GM13977 (cell line): ENCODE results near the gene B4GALT6.

Experiments
- DNase-seq: peaks from one replicate; pipeline ENCODE4 v3.0.0; 2012; ENCODE audit warnings: low spot score
- in situ Hi-C: fragments of 300-500 bp; cut with MboI; formaldehyde crosslinking; loops from one replicate; pipeline ENCODE4 v1.12.0; 2022; ENCODE audit warnings: low sequenced_read_pairs, low pct_unique_long_range_greater_than_20kb, mixed read lengths, inconsistent platforms; ENCODE audit not compliant: unreplicated experiment
- TF ChIP-seq, protein P1 (sequence below): IDR thresholded peaks from 2 replicates; pipeline ENCODE4 v1.5.1; 2012; ENCODE audit warnings: mild to moderate bottlenecking, control low read depth; ENCODE audit not compliant: insufficient read depth; ENCODE audit errors: extremely low read depth, missing control alignments

The B4GALT6 gene

DNA sequence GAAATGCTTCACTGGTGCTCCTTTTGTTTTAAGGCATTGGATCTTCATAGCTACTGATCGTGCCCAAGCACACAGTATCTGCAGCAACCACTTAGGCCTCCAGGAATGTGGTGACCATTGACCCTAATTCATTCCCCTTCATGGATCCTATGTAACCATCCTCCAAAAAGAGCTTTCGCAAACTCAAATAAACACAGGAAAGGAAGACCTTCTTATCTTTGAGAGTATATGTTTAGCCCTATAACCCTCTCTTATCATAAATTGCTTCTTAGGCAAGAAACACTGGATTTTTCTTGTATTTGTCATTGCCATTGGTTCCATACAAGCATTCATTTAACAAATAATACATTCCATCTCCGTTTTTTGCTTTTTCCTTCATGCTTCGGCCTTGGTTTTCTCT, 96.9 kb downstream of the B4GALT6 start:
- DNase-seq = no peak
- TF ChIP-seq, protein P1, sequence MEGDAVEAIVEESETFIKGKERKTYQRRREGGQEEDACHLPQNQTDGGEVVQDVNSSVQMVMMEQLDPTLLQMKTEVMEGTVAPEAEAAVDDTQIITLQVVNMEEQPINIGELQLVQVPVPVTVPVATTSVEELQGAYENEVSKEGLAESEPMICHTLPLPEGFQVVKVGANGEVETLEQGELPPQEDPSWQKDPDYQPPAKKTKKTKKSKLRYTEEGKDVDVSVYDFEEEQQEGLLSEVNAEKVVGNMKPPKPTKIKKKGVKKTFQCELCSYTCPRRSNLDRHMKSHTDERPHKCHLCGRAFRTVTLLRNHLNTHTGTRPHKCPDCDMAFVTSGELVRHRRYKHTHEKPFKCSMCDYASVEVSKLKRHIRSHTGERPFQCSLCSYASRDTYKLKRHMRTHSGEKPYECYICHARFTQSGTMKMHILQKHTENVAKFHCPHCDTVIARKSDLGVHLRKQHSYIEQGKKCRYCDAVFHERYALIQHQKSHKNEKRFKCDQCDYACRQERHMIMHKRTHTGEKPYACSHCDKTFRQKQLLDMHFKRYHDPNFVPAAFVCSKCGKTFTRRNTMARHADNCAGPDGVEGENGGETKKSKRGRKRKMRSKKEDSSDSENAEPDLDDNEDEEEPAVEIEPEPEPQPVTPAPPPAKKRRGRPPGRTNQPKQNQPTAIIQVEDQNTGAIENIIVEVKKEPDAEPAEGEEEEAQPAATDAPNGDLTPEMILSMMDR = no peak
- in situ Hi-C loops = no loop called here

DNA sequence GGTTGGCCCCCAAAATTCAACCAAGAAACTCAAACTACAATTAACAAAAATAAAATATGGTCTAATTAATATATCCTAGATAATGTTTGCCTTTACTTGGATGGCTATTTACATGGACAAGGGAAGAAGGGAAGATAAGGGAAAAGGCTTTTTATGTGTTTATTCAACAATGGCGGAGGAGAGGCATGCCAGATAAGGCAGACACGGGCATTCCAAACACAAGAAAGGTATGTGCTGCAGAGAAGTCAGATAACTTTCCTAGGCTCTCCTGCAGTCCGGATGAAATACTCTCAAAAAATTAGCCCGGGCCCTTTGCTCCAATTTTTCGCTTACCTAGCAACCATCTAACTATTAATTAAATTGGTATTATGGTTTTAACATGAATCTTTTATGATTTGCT, 97.8 kb downstream of the B4GALT6 start:
- no peak for DNase-seq
- in situ Hi-C loops = no loop called here

DNA sequence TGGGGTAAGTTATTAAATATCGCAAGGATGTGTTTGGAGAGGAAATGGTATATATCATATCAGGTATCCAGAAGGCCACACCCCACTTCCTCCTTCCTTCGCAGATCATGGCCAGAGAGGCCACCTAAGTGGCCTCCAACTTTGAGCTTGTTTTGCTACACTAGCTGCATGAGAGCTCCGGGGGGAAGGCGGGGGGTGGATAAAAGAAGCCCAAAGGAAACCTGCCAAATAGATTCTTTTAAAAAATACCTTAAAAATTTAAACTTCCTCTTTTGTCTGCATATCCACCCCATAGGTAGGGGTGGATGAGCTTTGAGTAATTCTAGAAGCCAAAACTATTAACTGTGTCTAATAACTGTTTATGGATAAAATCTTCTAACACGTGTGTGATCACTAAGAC, 98.4 kb downstream of the B4GALT6 start:
- TF ChIP-seq, protein P1 = no peak
- no peak for DNase-seq
- in situ Hi-C loops = no loop called here

More for the DNA sequence above, 97.8 kb downstream of the B4GALT6 start:
- TF ChIP-seq, protein P1 = no peak

DNA sequence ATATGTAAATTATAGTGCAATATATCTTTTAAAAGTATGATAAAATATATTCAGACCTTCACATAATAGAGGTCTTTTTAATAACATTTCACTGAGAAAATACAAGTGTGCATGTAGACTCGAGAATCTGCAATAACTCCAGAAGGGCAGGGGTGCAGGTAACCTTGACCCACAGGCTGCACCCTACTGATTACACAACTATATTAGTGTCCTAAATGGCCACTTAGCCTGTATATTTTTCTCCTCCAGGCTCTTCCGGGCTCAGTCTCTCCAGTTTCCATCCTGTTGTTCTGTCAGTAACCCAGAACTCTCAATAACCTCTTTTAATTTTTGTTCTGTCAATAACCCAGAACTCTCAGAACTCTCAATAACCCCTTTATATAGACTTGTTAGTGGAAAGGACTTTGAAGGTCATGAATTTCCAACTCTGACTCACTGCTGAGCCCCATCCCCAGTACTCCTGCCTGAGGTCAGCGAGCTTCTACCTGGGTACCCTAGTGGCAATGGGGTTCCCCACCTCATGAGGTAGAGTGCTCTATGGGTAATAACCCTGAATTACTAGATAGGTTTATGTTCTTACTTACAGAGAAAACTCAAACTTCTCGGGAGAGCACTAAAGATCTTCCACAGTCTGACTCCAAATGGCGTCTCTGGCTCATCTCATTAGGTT, 101.1 kb downstream of the B4GALT6 start:
- TF ChIP-seq, protein P1 = no peak
- no peak for DNase-seq
- in situ Hi-C loops = no loop called here

DNA sequence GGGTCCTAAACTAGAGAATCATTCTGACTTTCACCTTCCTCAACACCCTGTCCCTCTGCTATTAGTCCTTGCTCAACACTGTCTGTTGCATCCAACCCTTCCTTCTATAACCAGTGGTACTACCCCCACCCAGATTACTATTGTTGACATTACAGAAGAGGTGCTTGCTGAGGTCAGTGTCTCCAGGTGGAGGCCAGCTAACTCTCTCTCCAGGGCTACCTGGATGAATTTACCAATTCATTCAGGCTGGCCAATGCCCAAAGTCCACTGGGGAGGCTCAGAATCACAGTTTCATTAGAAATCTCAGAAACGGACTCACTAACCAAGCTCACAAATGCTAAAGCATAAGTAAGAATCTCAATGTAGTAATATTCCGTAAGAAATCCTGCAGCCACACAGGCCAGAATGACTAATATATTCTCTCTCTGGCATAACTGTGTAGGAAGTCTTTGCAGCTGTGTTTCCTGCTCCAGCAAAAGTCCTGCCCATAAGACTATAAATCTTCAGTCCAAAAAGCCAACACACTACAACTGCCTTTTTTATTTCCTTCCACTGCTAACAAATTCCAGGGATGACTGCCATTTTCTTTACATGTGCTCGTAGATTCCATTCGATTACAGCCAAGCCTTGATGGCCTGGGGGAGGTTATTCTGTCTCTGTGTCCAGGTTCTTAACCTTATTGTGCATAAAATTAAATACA, 102.7 kb downstream of the B4GALT6 start:
- in situ Hi-C loops = no loop called here

DNA sequence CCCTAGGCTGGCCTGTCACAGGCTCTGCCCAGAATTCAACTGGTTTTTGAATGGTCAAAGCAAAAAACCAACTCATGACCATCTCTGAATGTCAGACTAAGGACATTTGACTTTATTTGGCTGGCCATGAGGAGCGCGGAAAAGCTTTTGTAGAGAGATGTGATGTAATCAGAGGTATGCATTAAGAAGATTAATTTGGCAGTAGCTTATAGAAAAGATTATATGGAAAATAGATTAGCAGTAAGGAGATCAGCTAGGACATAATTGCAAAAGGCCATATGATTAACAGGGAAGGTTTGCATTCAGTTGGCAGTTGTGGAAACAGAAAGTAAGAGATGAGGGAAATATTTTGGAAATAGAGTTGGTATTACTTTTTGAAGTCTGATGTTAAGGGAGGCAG, 105.0 kb downstream of the B4GALT6 start:
- in situ Hi-C loops = no loop called here
- TF ChIP-seq, protein P1 = no peak

More for the DNA sequence above, 102.7 kb downstream of the B4GALT6 start:
- TF ChIP-seq, protein P1 = no peak
- DNase-seq = no peak

More for the DNA sequence above, 105.0 kb downstream of the B4GALT6 start:
- no peak for DNase-seq
